HG03280 (cell line): ENCODE results near the gene EXOC3L4.
"Not testable (repeated sequence)": the region's sequence is repeated elsewhere in the genome, so short reads cannot be mapped to it uniquely, and the experiment has no call there.

ENCODE experiments used
- ATAC-seq: cut with Tn5 transposase; IDR thresholded peaks from one replicate; pipeline ENCODE4 v1.9.1; 2021; ENCODE audit warnings: mild to moderate bottlenecking, moderate library complexity; ENCODE audit not compliant: unreplicated experiment

EXOC3L4 gene

GRCh38 chr14:103103461-103104388, 9.2 kb downstream of the EXOC3L4 start:
- no peak for ATAC-seq

- ATAC-seq, result no peak
Measured at GRCh38 chr14:103104389-103104653, 9.8 kb downstream of the EXOC3L4 start.

GRCh38 chr14:103104654-103105452, 10.3 kb downstream of the EXOC3L4 start:
- no peak for ATAC-seq

- no peak for ATAC-seq
Measured at GRCh38 chr14:103105580-103106150, 11.1 kb downstream of the EXOC3L4 start.

GRCh38 chr14:103107455-103107854, 12.9 kb downstream of the EXOC3L4 start:
- no peak for ATAC-seq

GRCh38 chr14:103107941-103108748, 13.6 kb downstream of the EXOC3L4 start:
- no peak for ATAC-seq

- no peak for ATAC-seq
Measured at GRCh38 chr14:103108749-103109207, 14.3 kb downstream of the EXOC3L4 start.

GRCh38 chr14:103109535-103110441, 15.3 kb downstream of the EXOC3L4 start:
- ATAC-seq, result no peak

GRCh38 chr14:103110681-103111231, 16.2 kb downstream of the EXOC3L4 start:
- no peak for ATAC-seq

GRCh38 chr14:103111232-103111868, 16.8 kb downstream of the EXOC3L4 start:
- no peak for ATAC-seq

GRCh38 chr14:103112400-103113243, 18.1 kb downstream of the EXOC3L4 start:
- no peak for ATAC-seq

- ATAC-seq, result no peak
Measured at GRCh38 chr14:103113303-103113702, 18.8 kb downstream of the EXOC3L4 start.

GRCh38 chr14:103113774-103114173, 19.2 kb downstream of the EXOC3L4 start:
- ATAC-seq, result no peak

GRCh38 chr14:103115086-103115679, 20.7 kb downstream of the EXOC3L4 start:
- not testable (repeated sequence) for ATAC-seq

GRCh38 chr14:103115845-103116572, 21.5 kb downstream of the EXOC3L4 start:
- ATAC-seq, result no peak

- ATAC-seq, result no peak
Measured at GRCh38 chr14:103116636-103117035, 22.1 kb downstream of the EXOC3L4 start.

- ATAC-seq, result not testable (repeated sequence)
Measured at GRCh38 chr14:103117499-103117898, 23.0 kb downstream of the EXOC3L4 start.
